ENCODE measurements around the gene GLO1. TPM values are rescaled to one million over a fixed set of nuclear protein-coding genes. Genes with fewer than 3 reads are reported as not detected.
"Not testable (repeated sequence)": the region's sequence is repeated elsewhere in the genome, so short reads cannot be mapped to it uniquely, and the experiment has no call there.

GLO1 gene
- total and polyA plus RNA-seq, 7 experiments from 2014 or later, result 16.0 to 103 (median 24.3) TPM

GRCh38 chr6:38713812-38714211 lies 10.9 kb upstream of the GLO1 start:
- no peaks in the 10 kb centered on the region for H3K36me3 ChIP-seq (ENCODE audit: control insufficient read depth in 2 of 3, insufficient read depth in 3 of 3, low read length in 3 of 3)
- no peaks in the 10 kb centered on the region for H3K9me3 ChIP-seq (ENCODE audit: control insufficient read depth in 2 of 3, low read length in 3 of 3)
- H3K4me1 ChIP-seq (ENCODE audit: control insufficient read depth in 2 of 2, insufficient read depth in 2 of 2, low read length in 2 of 2), result peaks cover 5 to 14% of the 10 kb centered on the region in 2 donors
- ATAC-seq, result peak; percentile 81
- peak in 2 of 9 donors; percentile 7 to 65 for DNase-seq
- Mint-ChIP-seq H3K9me3 (peaks cover 0 to 5% (median 0%) of the 10 kb centered on the region in 11 donors), H3K27ac (peak overlapping the region in 1 of 9 donors; percentile 96), H3K27me3 (peaks cover 20 to 51% (median 33%) of the 10 kb centered on the region in 5 donors), H3K4me1 (peaks cover 11 to 43% (median 20%) of the 10 kb centered on the region in 7 donors), H3K36me3 (peaks cover 0 to 13% (median 5%) of the 10 kb centered on the region in 5 donors), H3K4me3 (peak overlapping the region in 2 of 10 donors; percentile 67 to 83)
- intact Hi-C loops (cut with micrococcal nuclease), result loop anchor here (1.0 to 5.0 kb wide), 3 partner anchors 11 to 75 kb away; partner anchors contain the start of genes GLO1 (in 2 of the 2) and BTBD9 (in 1 of the 2)
- ChIA-PET POLR2A (interaction anchor here (0.7 to 1.0 kb wide), 2 partner anchors 9 to 895 kb away, joined by 3 read pairs; no protein-coding TSS in a partner anchor), CTCF (interaction anchor here (0.7 kb wide), 1 partner anchor 41 kb away, joined by 5 read pairs; no protein-coding TSS in a partner anchor)
- peaks cover 0 to 6% of the 10 kb centered on the region in 2 donors for H3K27me3 ChIP-seq (ENCODE audit: control insufficient read depth in 2 of 2, insufficient read depth in 2 of 2, low read length in 2 of 2)
- no peak overlapping the region for H3K4me3 ChIP-seq (ENCODE audit: low read length)
- no peak overlapping the region for H3K27ac ChIP-seq (ENCODE audit: low read depth, low read length)

- peaks cover 0 to 3% of the 10 kb centered on the region in 2 donors for H3K4me1 ChIP-seq (ENCODE audit: control insufficient read depth in 2 of 2, insufficient read depth in 2 of 2, low read length in 2 of 2)
- no peaks in the 10 kb centered on the region for H3K36me3 ChIP-seq (ENCODE audit: control insufficient read depth in 2 of 3, insufficient read depth in 3 of 3, low read length in 3 of 3)
- H3K9me3 ChIP-seq (ENCODE audit: control insufficient read depth in 2 of 3, low read length in 3 of 3), result no peaks in the 10 kb centered on the region
- intact Hi-C loops (cut with micrococcal nuclease), result loop anchor here in 1 of 2 donors (10.0 kb wide), 1 partner anchor 1016 kb away; the partner anchor contains the start of gene KIF6
- Mint-ChIP-seq H3K36me3 (peaks cover 0 to 10% (median 0%) of the 10 kb centered on the region in 5 donors), H3K9me3 (peaks cover 0 to 3% (median 0%) of the 10 kb centered on the region in 11 donors), H3K4me1 (peaks cover under 1 to 38% (median 2%) of the 10 kb centered on the region in 7 donors), H3K4me3 (no peak overlapping the region), H3K27ac (no peak overlapping the region), H3K27me3 (peaks cover 26 to 37% (median 32%) of the 10 kb centered on the region in 5 donors)
- H3K4me3 ChIP-seq (ENCODE audit: low read length), result no peak overlapping the region
- POLR2A ChIA-PET, result no interaction called here
- CTCF ChIA-PET, result interaction anchor here (0.6 kb wide), 1 partner anchor 386 kb away, joined by 3 read pairs; no protein-coding TSS in a partner anchor
- H3K27ac ChIP-seq (ENCODE audit: low read depth, low read length), result no peak overlapping the region
- DNase-seq (no peak), ATAC-seq (no peak)
- no peaks in the 10 kb centered on the region for H3K27me3 ChIP-seq (ENCODE audit: control insufficient read depth in 2 of 2, insufficient read depth in 2 of 2, low read length in 2 of 2)
Observed at GRCh38 chr6:38708496-38708895, 5.6 kb upstream of the GLO1 start.

GRCh38 chr6:38705924-38706323 lies 3.0 kb upstream of the GLO1 start:
- peaks cover 0 to 20% (median 6%) of the 10 kb centered on the region in 5 donors for H3K36me3 Mint-ChIP-seq
- POLR2A ChIA-PET, result no interaction called here
- H3K4me3 ChIP-seq (ENCODE audit: low read length), result no peak overlapping the region
- H3K27ac ChIP-seq (ENCODE audit: low read depth, low read length), result no peak overlapping the region
- H3K27ac Mint-ChIP-seq, result no peak overlapping the region
- ATAC-seq (no peak), DNase-seq (no peak)
- peaks cover 0 to 12% (median 3%) of the 10 kb centered on the region in 11 donors for H3K9me3 Mint-ChIP-seq
- H3K36me3 ChIP-seq (ENCODE audit: control insufficient read depth in 2 of 3, insufficient read depth in 3 of 3, low read length in 3 of 3), result no peaks in the 10 kb centered on the region
- H3K27me3 ChIP-seq (ENCODE audit: control insufficient read depth in 2 of 2, insufficient read depth in 2 of 2, low read length in 2 of 2), result no peaks in the 10 kb centered on the region
- H3K4me3 Mint-ChIP-seq, result no peak overlapping the region
- H3K4me1 ChIP-seq (ENCODE audit: control insufficient read depth in 2 of 2, insufficient read depth in 2 of 2, low read length in 2 of 2), result peaks cover 0 to 4% of the 10 kb centered on the region in 2 donors
- peaks cover 7 to 40% (median 19%) of the 10 kb centered on the region in 7 donors for H3K4me1 Mint-ChIP-seq
- peaks cover 26 to 36% (median 30%) of the 10 kb centered on the region in 5 donors for H3K27me3 Mint-ChIP-seq
- no peaks in the 10 kb centered on the region for H3K9me3 ChIP-seq (ENCODE audit: control insufficient read depth in 2 of 3, low read length in 3 of 3)
- CTCF ChIA-PET, result no interaction called here
- intact Hi-C loops (cut with micrococcal nuclease), result loop anchor here in 1 of 2 donors (10.0 kb wide), 1 partner anchor 1019 kb away; the partner anchor contains the start of gene KIF6

- Mint-ChIP-seq H3K27me3 (peaks cover 18 to 27% (median 22%) of the 10 kb centered on the region in 5 donors), H3K9me3 (peaks cover 6 to 30% (median 11%) of the 10 kb centered on the region in 11 donors), H3K36me3 (peaks cover 9 to 30% (median 19%) of the 10 kb centered on the region in 5 donors), H3K4me3 (no peak overlapping the region), H3K27ac (peak overlapping the region in 2 of 9 donors; percentile 15 to 49), H3K4me1 (peaks cover 8 to 41% (median 25%) of the 10 kb centered on the region in 7 donors)
- no peak for DNase-seq
- ChIA-PET POLR2A (interaction anchor here (1.9 kb wide), 1 partner anchor 65 kb away, joined by 9 read pairs; the partner anchor contains the start of gene BTBD9), CTCF (no interaction called here)
- Histone ChIP-seq H3K4me3 (ENCODE audit: low read length) (no peak overlapping the region), H3K36me3 (ENCODE audit: control insufficient read depth in 2 of 3, insufficient read depth in 3 of 3, low read length in 3 of 3) (no peaks in the 10 kb centered on the region), H3K27ac (ENCODE audit: low read depth, low read length) (no peak overlapping the region), H3K27me3 (ENCODE audit: control insufficient read depth in 2 of 2, insufficient read depth in 2 of 2, low read length in 2 of 2) (no peaks in the 10 kb centered on the region), H3K4me1 (ENCODE audit: control insufficient read depth in 2 of 2, insufficient read depth in 2 of 2, low read length in 2 of 2) (peaks cover 0 to 4% of the 10 kb centered on the region in 2 donors), H3K9me3 (ENCODE audit: control insufficient read depth in 2 of 3, low read length in 3 of 3) (peaks cover 0 to 8% (median 0%) of the 10 kb centered on the region in 3 experiments)
- ATAC-seq, result no peak
- intact Hi-C loops (cut with micrococcal nuclease), result loop anchor here (1.0 to 10.0 kb wide), 8 partner anchors 10 to 1021 kb away; partner anchors contain the start of genes BTBD9 (in 2 of the 2), ZFAND3 (in 2 of the 2), KCNK5 (in 1 of the 2) and KIF6 (in 1 of the 2)
Observed at GRCh38 chr6:38703949-38704590, 1.1 kb upstream of the GLO1 start.

GRCh38 chr6:38701551-38701950 lies 1.4 kb downstream of the GLO1 start:
- peak overlapping the region in 5 of 9 donors; percentile 21 to 95 (median 85) for H3K27ac Mint-ChIP-seq
- H3K36me3 Mint-ChIP-seq, result peaks cover 9 to 43% (median 29%) of the 10 kb centered on the region in 5 donors
- H3K27me3 Mint-ChIP-seq, result peaks cover 3 to 7% (median 7%) of the 10 kb centered on the region in 5 donors
- Histone ChIP-seq H3K36me3 (ENCODE audit: control insufficient read depth in 2 of 3, insufficient read depth in 3 of 3, low read length in 3 of 3) (no peaks in the 10 kb centered on the region), H3K9me3 (ENCODE audit: control insufficient read depth in 2 of 3, low read length in 3 of 3) (peaks cover 0 to 8% (median 0%) of the 10 kb centered on the region in 3 experiments), H3K4me1 (ENCODE audit: control insufficient read depth in 2 of 2, insufficient read depth in 2 of 2, low read length in 2 of 2) (peaks cover 0 to 4% of the 10 kb centered on the region in 2 donors), H3K27me3 (ENCODE audit: control insufficient read depth in 2 of 2, insufficient read depth in 2 of 2, low read length in 2 of 2) (no peaks in the 10 kb centered on the region), H3K27ac (ENCODE audit: low read depth, low read length) (no peak overlapping the region), H3K4me3 (ENCODE audit: low read length) (no peak overlapping the region)
- peaks cover 6 to 45% (median 12%) of the 10 kb centered on the region in 11 donors for H3K9me3 Mint-ChIP-seq
- peak overlapping the region; percentile 21 to 93 (median 68) for H3K4me3 Mint-ChIP-seq
- ATAC-seq (no peak), DNase-seq (no peak)
- H3K4me1 Mint-ChIP-seq, result peaks cover 8 to 56% (median 30%) of the 10 kb centered on the region in 7 donors
- intact Hi-C loops (cut with micrococcal nuclease), result loop anchor here (5.0 to 10.0 kb wide), 2 partner anchors 526 to 1023 kb away; partner anchors contain the start of genes KCNK5 (in 1 of the 2) and KIF6 (in 1 of the 2)
- ChIA-PET CTCF (no interaction called here), POLR2A (interaction anchor here (0.7 kb wide), 2 partner anchors 8 to 55 kb away, joined by 3 read pairs; no protein-coding TSS in a partner anchor)

GRCh38 chr6:38699702-38700101 lies 3.2 kb downstream of the GLO1 start:
- H3K27me3 ChIP-seq (ENCODE audit: control insufficient read depth in 2 of 2, insufficient read depth in 2 of 2, low read length in 2 of 2); POLR2A ChIA-PET; DNase-seq; CTCF ChIA-PET; H3K4me3 ChIP-seq (ENCODE audit: low read length); ATAC-seq; H3K27me3 Mint-ChIP-seq; H3K4me1 ChIP-seq (ENCODE audit: control insufficient read depth in 2 of 2, insufficient read depth in 2 of 2, low read length in 2 of 2); H3K27ac ChIP-seq (ENCODE audit: low read depth, low read length); H3K36me3 ChIP-seq (ENCODE audit: control insufficient read depth in 2 of 3, insufficient read depth in 3 of 3, low read length in 3 of 3); H3K9me3 ChIP-seq (ENCODE audit: control insufficient read depth in 2 of 3, low read length in 3 of 3): not testable (repeated sequence)
- H3K4me1 Mint-ChIP-seq, result peaks cover 17 to 62% (median 34%) of the 10 kb centered on the region in 7 donors
- H3K36me3 Mint-ChIP-seq, result peaks cover 9 to 51% (median 38%) of the 10 kb centered on the region in 5 donors
- peaks cover 6 to 45% (median 12%) of the 10 kb centered on the region in 11 donors for H3K9me3 Mint-ChIP-seq
- H3K27ac Mint-ChIP-seq, result peak overlapping the region in 4 of 9 donors; percentile 0 to 50 (median 21)
- intact Hi-C loops (cut with micrococcal nuclease), result loop anchor here (5.0 to 10.0 kb wide), 2 partner anchors 528 to 1025 kb away; partner anchors contain the start of genes KCNK5 (in 1 of the 2) and KIF6 (in 1 of the 2)
- peak overlapping the region in 1 of 10 donors; percentile 13 for H3K4me3 Mint-ChIP-seq

All from naive thymus-derived CD4-positive, alpha-beta T cell (primary cell).